SK-N-SH (cell line): ENCODE data around the gene CENPS. TPM values are rescaled to one million over a fixed set of nuclear protein-coding genes. Genes with fewer than 3 reads are reported as not detected.

ENCODE experiments used
- CTCF ChIA-PET: fragments of 300-600, 350-600 bp; formaldehyde crosslinking; extraction: SDS; loops from one replicate; lab custom pipeline; 2021; lab: Yijun Ruan, JAX
- POLR2A ChIA-PET: fragments of 350-600 bp; sonication (Branson Sonifier 250); formaldehyde crosslinking; extraction: SDS; loops from one replicate; lab custom pipeline; 2020; ENCODE audit warnings: antibody characterized with exemption, inconsistent platforms; lab: Yijun Ruan, JAX
- DNase-seq: peaks from one replicate; pipeline ENCODE4 v3.0.0; 2012
- H2AFZ ChIP-seq: fragments of 200-600 bp; sonication (generic); 2 replicates; pipeline ENCODE4 v1.8.1; 2016; ENCODE audit warnings: antibody characterized with exemption, mild to moderate bottlenecking, low read depth
- H3F3A ChIP-seq: fragments of 200-600 bp; sonication (generic); replicated peaks from 2 replicates; pipeline ENCODE3; 2016; ENCODE audit warnings: antibody characterized with exemption, mild to moderate bottlenecking; ENCODE audit not compliant: insufficient read depth
- H3K27ac ChIP-seq, 2 experiments: fragments of 200-500 bp in 1 of 2; fragments of 200-600 bp in 1 of 2; sonication (Bioruptor generic) in 1 of 2; sonication (generic), shearing (Covaris generic) in 1 of 2; 2 replicates each; pipeline versions ENCODE4 v1.5.1 to v1.6.1; 2014 to 2016; ENCODE audit warnings: low read depth in 2 of 2, inconsistent platforms in 1 of 2, low read length in 1 of 2, mild to moderate bottlenecking in 1 of 2, mixed read lengths in 1 of 2
- H3K27me3 ChIP-seq: fragments of 200-600 bp; sonication (generic), shearing (Covaris generic); 2 replicates; pipeline ENCODE4 v1.6.1; 2016; ENCODE audit warnings: mixed run types; ENCODE audit not compliant: insufficient read depth
- H3K36me3 ChIP-seq, 2 experiments: fragments of 200-500 bp in 1 of 2; fragments of 200-600 bp in 1 of 2; sonication (Bioruptor generic) in 1 of 2; sonication (generic) in 1 of 2; replicated peaks in 1 of 2; 2 replicates each; pipeline versions ENCODE3 to v1.5.1; 2014 to 2016; ENCODE audit warnings: low read length in 1 of 2, mild to moderate bottlenecking in 1 of 2; ENCODE audit not compliant: insufficient read depth in 2 of 2, control insufficient read depth in 1 of 2
- H3K4me1 ChIP-seq, 2 experiments: fragments of 200-500 bp in 1 of 2; fragments of 200-600 bp in 1 of 2; sonication (Bioruptor generic) in 1 of 2; sonication (generic), shearing (Covaris generic) in 1 of 2; 2 replicates each; pipeline versions ENCODE4 v1.5.1 to v1.6.1; 2014 to 2016; ENCODE audit warnings: low read depth in 1 of 2, low read length in 1 of 2, mixed run types in 1 of 2; ENCODE audit not compliant: insufficient read depth in 2 of 2, control insufficient read depth in 1 of 2
- H3K4me2 ChIP-seq: fragments of 200-600 bp; sonication (generic), shearing (Covaris generic); 2 replicates; pipeline ENCODE4 v1.6.1; 2017; ENCODE audit warnings: mixed run types
- H3K4me3 ChIP-seq, 2 experiments: fragments of 200-500 bp in 1 of 2; fragments of 200-600 bp in 1 of 2; sonication (Bioruptor generic) in 1 of 2; sonication (generic), shearing (Covaris generic) in 1 of 2; 2 replicates each; pipeline versions ENCODE4 v1.5.1 to v1.8.1; 2014 to 2016; ENCODE audit warnings: low read depth in 2 of 2, inconsistent platforms in 1 of 2, low read length in 1 of 2, mild to moderate bottlenecking in 1 of 2, mixed read lengths in 1 of 2, moderate library complexity in 1 of 2
- H3K79me2 ChIP-seq: fragments of 200-600 bp; sonication (generic); 2 replicates; pipeline ENCODE4 v1.8.1; 2017; ENCODE audit warnings: mild to moderate bottlenecking; ENCODE audit not compliant: insufficient read depth
- H3K9ac ChIP-seq: fragments of 200-600 bp; sonication (generic); 2 replicates; pipeline ENCODE4 v1.6.1; 2017; ENCODE audit warnings: mixed run types
- H3K9me2 ChIP-seq: fragments of 200-600 bp; sonication (generic); 2 replicates; pipeline ENCODE4 v1.6.1; 2017; ENCODE audit warnings: mixed run types
- H3K9me3 ChIP-seq: fragments of 200-600 bp; sonication (generic); 2 replicates; pipeline ENCODE4 v1.6.1; 2017; ENCODE audit warnings: mixed run types, mild to moderate bottlenecking, moderate library complexity
- H4K20me1 ChIP-seq: fragments of 200-600 bp; sonication (generic); 2 replicates; pipeline ENCODE4 v1.6.1; 2017; ENCODE audit warnings: mild to moderate bottlenecking, mixed run types; ENCODE audit not compliant: insufficient read depth
- EZH2phosphoT487 ChIP-seq: fragments of 200-600 bp; sonication (generic); IDR thresholded peaks from 2 replicates; pipeline ENCODE4 v1.6.1; 2017; ENCODE audit warnings: low read depth, mixed run types, mild to moderate bottlenecking, antibody characterized with exemption, moderate library complexity, borderline replicate concordance
- FOXM1 ChIP-seq: IDR thresholded peaks from 2 replicates; pipeline ENCODE4 v1.4.0; 2012; ENCODE audit warnings: low read depth, mild to moderate bottlenecking
- GABPA ChIP-seq: IDR thresholded peaks from 2 replicates; pipeline ENCODE4 v1.4.0; 2012; ENCODE audit warnings: low read depth, mild to moderate bottlenecking
- GATA2 ChIP-seq: sonication (generic); formaldehyde crosslinking; IDR thresholded peaks from 2 replicates; pipeline ENCODE4 v1.5.0; 2020; ENCODE audit warnings: mild to moderate bottlenecking, missing genetic modification reagents
- JUND ChIP-seq: IDR thresholded peaks from 2 replicates; pipeline ENCODE4 v1.4.0; 2012
- MAX ChIP-seq: IDR thresholded peaks from 2 replicates; pipeline ENCODE4 v1.4.0; 2012; ENCODE audit warnings: low read depth
- MEF2A ChIP-seq: IDR thresholded peaks from 2 replicates; pipeline ENCODE4 v1.4.0; 2012; ENCODE audit warnings: low read depth, borderline replicate concordance
- NFIC ChIP-seq: IDR thresholded peaks from 2 replicates; pipeline ENCODE4 v1.4.0; 2012; ENCODE audit warnings: borderline replicate concordance
- POLR2AphosphoS5 ChIP-seq: IDR thresholded peaks from 2 replicates; pipeline ENCODE4 v1.6.1; 2012; ENCODE audit warnings: low read depth, low read length
- RAD21 ChIP-seq: IDR thresholded peaks from 2 replicates; pipeline ENCODE4 v1.6.1; 2012; ENCODE audit warnings: mild to moderate bottlenecking, low read length
- RFX5 ChIP-seq: IDR thresholded peaks from 2 replicates; pipeline ENCODE4 v1.6.1; 2012; ENCODE audit warnings: mild to moderate bottlenecking, improper control_type of control experiment, low read length
- TAF1 ChIP-seq: IDR thresholded peaks from 2 replicates; pipeline ENCODE4 v1.6.1; 2012; ENCODE audit warnings: low read depth, mild to moderate bottlenecking, low read length, moderate library complexity, borderline replicate concordance
- WGBS: methylation state at CpG from one replicate; pipeline ENCODE4 v1.1.6; 2017; ENCODE audit warnings: low lambda C conversion rate; 5-methylcytosine and 5-hydroxymethylcytosine counted together
- polyA plus RNA-seq, 3 experiments: library from polyadenylated mRNA; depleted of rRNA; stranded (reverse); fragments of >200 nt; gene quantifications; 2 replicates each; pipeline ENCODE4 v1.2.3, GENCODE V29; 2012
- TF ChIP-seq, protein P1 (sequence below): IDR thresholded peaks from 2 replicates; pipeline ENCODE4; 2012
- TF ChIP-seq, protein P2 (sequence below): fragments of 150-350 bp; IDR thresholded peaks from 2 replicates; pipeline ENCODE4 v1.6.1; 2016; ENCODE audit warnings: mild to moderate bottlenecking, low read depth, low read length
- TF ChIP-seq, protein P3 (sequence below): fragments of 150-350 bp; IDR thresholded peaks from 2 replicates; pipeline ENCODE4 v1.6.1; 2017; ENCODE audit warnings: antibody characterized with exemption, low read length, low read depth, borderline replicate concordance
- TF ChIP-seq, protein P4 (sequence below): fragments of 200-600 bp; sonication (generic); IDR thresholded peaks from 2 replicates; pipeline ENCODE4 v1.6.1; 2017; ENCODE audit warnings: antibody characterized with exemption, mild to moderate bottlenecking, moderate library complexity
- TF ChIP-seq, protein P5 (sequence below): IDR thresholded peaks from 2 replicates; pipeline ENCODE4 v1.4.0; 2012; ENCODE audit warnings: low read depth, borderline replicate concordance

The CENPS gene
- polyA plus RNA-seq, 1 of the 3 experiments (the other 2 are of a cell fraction), result 20.0 TPM

GRCh38 chr1:10431070-10431730 lies 967 bp downstream of the CENPS start:
- Histone ChIP-seq H3K9me2 (no peaks in the 10 kb centered on the region), H3K36me3 (peaks cover 0 to 3% of the 10 kb centered on the region in 2 experiments), H3K4me3 (peak overlapping the region; percentile 68 to 82), H4K20me1 (no peaks in the 10 kb centered on the region), H3K79me2 (peaks cover 18% of the 10 kb centered on the region), H3K9me3 (no peaks in the 10 kb centered on the region), H2AFZ (peak overlapping the region; percentile 81; the same call in 1 of the 2 replicates), H3K9ac (peak overlapping the region; percentile 72), H3K27me3 (no peaks in the 10 kb centered on the region), H3K27ac (peak overlapping the region; percentile 67 to 85; a peak in 3 of 4 replicates), H3K4me2 (peak overlapping the region; percentile 91), H3F3A (no peaks in the 10 kb centered on the region), H3K4me1 (peaks cover 3 to 9% of the 10 kb centered on the region in 2 experiments; a peak in 1 of 4 replicates)
- ChIA-PET POLR2A (interaction anchor here (0.8 to 2.0 kb wide), 3 partner anchors 22 to 63 kb away, joined by 3 to 11 read pairs (median 5); no protein-coding TSS in a partner anchor), CTCF (interaction anchor here (0.6 to 10.8 kb wide), 19 partner anchors 10 to 557 kb away, joined by 3 to 203 read pairs (median 5); partner anchors contain the start of genes DFFA, KIF1B and PGD)
- no peak for DNase-seq
- no peak for TF ChIP-seq EZH2phosphoT487
- no peak for TF ChIP-seq FOXM1
- 36% methylated on average over 29 of the region's 30 CpGs for WGBS

DNA sequence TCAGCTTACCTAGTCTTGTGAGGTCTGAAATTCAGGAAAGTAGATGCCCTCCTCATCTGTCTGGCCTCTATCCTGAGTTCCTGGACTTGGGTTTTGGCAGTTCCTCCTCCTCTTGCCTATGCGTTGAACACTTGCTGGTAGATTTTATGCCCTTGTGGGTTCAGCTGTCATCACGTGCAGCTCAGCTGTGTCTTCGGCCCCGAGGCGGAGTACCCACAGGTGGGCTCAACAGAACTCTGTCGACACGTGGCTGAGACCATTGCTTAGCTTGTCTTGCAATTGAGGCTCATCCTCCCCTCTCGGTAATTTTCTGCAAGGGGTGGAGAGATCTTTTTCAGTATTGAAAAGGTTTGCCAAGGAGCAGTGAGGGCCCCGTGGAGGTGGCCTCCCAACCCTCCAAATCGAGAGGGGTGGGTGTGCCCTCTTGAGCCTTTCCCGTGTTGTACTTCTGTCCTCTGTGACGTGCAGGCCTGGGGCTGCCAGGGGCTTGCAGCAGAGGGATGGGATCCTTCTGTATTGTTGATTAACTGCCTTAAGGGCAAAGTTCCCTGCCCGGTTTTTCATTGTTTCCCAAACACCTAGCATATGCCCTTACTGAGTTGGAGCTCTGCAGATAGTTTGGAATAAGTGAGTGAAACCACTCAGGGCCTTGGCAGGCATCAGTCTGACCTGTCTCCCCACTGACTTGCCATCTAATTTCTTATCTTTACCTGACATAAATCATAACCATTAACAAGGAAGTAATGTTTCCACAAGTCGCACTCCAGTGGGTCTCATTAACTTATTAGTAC lies 2.9 kb downstream of the CENPS start:
- H3K4me2 ChIP-seq, result no peak overlapping the region
- no peak overlapping the region for H3K4me3 ChIP-seq
- no peaks in the 10 kb centered on the region for H3K9me2 ChIP-seq
- H3K27ac ChIP-seq, result no peak overlapping the region
- no peak overlapping the region for H3K9ac ChIP-seq
- POLR2A ChIA-PET, result no interaction called here
- H3K79me2 ChIP-seq, result peaks cover 18% of the 10 kb centered on the region
- CTCF ChIA-PET, result interaction anchor here (1.8 to 10.8 kb wide), 2 partner anchors 42 to 61 kb away, joined by 4 to 203 read pairs; partner anchors contain the start of gene PEX14
- H4K20me1 ChIP-seq, result no peaks in the 10 kb centered on the region
- H3K36me3 ChIP-seq, result peaks cover 0 to 3% of the 10 kb centered on the region in 2 experiments
- H3F3A ChIP-seq, result peaks cover 4% of the 10 kb centered on the region
- DNase-seq, result no peak
- no peaks in the 10 kb centered on the region for H3K27me3 ChIP-seq
- H3K9me3 ChIP-seq, result no peaks in the 10 kb centered on the region
- WGBS, result 80% methylated on average over 7 of the region's 14 CpGs
- H3K4me1 ChIP-seq, result peaks cover 8 to 9% of the 10 kb centered on the region in 2 experiments; a peak in 2 of 4 replicates
- no peak overlapping the region for H2AFZ ChIP-seq
- TF ChIP-seq, protein P1, sequence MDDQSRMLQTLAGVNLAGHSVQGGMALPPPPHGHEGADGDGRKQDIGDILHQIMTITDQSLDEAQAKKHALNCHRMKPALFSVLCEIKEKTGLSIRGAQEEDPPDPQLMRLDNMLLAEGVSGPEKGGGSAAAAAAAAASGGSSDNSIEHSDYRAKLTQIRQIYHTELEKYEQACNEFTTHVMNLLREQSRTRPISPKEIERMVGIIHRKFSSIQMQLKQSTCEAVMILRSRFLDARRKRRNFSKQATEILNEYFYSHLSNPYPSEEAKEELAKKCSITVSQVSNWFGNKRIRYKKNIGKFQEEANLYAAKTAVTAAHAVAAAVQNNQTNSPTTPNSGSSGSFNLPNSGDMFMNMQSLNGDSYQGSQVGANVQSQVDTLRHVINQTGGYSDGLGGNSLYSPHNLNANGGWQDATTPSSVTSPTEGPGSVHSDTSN, result no peak
- TF ChIP-seq, protein P2, sequence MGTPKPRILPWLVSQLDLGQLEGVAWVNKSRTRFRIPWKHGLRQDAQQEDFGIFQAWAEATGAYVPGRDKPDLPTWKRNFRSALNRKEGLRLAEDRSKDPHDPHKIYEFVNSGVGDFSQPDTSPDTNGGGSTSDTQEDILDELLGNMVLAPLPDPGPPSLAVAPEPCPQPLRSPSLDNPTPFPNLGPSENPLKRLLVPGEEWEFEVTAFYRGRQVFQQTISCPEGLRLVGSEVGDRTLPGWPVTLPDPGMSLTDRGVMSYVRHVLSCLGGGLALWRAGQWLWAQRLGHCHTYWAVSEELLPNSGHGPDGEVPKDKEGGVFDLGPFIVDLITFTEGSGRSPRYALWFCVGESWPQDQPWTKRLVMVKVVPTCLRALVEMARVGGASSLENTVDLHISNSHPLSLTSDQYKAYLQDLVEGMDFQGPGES, result no peak
- no peak for TF ChIP-seq TAF1
- no peak for TF ChIP-seq EZH2phosphoT487
- TF ChIP-seq, protein P3, sequence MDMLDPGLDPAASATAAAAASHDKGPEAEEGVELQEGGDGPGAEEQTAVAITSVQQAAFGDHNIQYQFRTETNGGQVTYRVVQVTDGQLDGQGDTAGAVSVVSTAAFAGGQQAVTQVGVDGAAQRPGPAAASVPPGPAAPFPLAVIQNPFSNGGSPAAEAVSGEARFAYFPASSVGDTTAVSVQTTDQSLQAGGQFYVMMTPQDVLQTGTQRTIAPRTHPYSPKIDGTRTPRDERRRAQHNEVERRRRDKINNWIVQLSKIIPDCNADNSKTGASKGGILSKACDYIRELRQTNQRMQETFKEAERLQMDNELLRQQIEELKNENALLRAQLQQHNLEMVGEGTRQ, result no peak
- no peak for TF ChIP-seq POLR2AphosphoS5
- TF ChIP-seq MEF2A, result no peak
- TF ChIP-seq, protein P4, sequence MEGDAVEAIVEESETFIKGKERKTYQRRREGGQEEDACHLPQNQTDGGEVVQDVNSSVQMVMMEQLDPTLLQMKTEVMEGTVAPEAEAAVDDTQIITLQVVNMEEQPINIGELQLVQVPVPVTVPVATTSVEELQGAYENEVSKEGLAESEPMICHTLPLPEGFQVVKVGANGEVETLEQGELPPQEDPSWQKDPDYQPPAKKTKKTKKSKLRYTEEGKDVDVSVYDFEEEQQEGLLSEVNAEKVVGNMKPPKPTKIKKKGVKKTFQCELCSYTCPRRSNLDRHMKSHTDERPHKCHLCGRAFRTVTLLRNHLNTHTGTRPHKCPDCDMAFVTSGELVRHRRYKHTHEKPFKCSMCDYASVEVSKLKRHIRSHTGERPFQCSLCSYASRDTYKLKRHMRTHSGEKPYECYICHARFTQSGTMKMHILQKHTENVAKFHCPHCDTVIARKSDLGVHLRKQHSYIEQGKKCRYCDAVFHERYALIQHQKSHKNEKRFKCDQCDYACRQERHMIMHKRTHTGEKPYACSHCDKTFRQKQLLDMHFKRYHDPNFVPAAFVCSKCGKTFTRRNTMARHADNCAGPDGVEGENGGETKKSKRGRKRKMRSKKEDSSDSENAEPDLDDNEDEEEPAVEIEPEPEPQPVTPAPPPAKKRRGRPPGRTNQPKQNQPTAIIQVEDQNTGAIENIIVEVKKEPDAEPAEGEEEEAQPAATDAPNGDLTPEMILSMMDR, result no peak
- TF ChIP-seq RFX5, result no peak
- TF ChIP-seq GATA2 (CRISPR knock-in tag), result no peak
- TF ChIP-seq RAD21, result no peak
- TF ChIP-seq MAX, result no peak
- TF ChIP-seq, protein P5, sequence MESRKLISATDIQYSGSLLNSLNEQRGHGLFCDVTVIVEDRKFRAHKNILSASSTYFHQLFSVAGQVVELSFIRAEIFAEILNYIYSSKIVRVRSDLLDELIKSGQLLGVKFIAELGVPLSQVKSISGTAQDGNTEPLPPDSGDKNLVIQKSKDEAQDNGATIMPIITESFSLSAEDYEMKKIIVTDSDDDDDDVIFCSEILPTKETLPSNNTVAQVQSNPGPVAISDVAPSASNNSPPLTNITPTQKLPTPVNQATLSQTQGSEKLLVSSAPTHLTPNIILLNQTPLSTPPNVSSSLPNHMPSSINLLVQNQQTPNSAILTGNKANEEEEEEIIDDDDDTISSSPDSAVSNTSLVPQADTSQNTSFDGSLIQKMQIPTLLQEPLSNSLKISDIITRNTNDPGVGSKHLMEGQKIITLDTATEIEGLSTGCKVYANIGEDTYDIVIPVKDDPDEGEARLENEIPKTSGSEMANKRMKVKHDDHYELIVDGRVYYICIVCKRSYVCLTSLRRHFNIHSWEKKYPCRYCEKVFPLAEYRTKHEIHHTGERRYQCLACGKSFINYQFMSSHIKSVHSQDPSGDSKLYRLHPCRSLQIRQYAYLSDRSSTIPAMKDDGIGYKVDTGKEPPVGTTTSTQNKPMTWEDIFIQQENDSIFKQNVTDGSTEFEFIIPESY, result no peak
- TF ChIP-seq GABPA, result no peak
- no peak for TF ChIP-seq JUND
- no peak for TF ChIP-seq NFIC
